ENCODE results near the gene PANX3. TPM values are rescaled to one million over a fixed set of nuclear protein-coding genes. Genes with fewer than 3 reads are reported as not detected.

The PANX3 gene
- total RNA-seq, 1 donor from 2014 or later, result not detected

DNA sequence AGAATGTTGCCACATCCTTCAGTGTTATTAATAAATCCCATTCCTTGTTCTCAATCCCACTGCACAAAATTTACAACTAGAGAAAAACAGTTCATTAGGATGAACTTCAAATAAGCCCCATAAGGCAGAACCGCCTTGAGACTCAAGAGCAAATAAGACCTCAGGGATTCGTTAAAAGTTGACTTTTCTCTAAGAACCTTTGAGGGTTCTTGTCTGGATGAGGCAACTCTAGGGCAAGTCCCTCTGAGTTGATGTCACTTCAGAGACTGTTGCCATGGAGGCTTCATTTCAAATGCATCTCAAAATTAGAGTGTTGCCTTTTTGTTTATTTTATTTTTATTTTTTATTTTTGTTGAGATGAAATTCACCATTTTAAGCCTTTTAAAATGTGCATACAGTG is 19.8 kb upstream of the PANX3 start:
- no peak for TF ChIP-seq CTCF (IDR thresholded peaks at IDR 0.05; ENCODE audit: unreplicated experiment)

DNA sequence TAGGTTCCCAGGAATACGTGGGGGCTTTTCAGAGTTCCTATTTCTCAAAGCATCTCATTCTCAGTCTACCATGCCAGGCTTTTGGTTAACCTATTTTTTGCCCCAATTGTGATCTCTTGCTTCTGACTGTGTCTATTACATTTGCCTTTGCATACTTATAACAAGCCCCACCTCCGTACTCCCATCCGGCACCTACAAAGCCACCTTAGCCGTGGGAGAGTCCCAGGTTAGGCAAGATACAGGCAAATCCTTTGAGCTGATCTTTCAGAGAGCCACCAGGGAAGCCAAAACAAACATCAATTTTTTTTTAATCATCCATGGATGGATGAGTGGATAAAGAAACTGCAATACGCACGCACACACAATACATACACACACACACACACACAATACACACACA is 18.6 kb upstream of the PANX3 start:
- H3K27me3 Mint-ChIP-seq (ENCODE audit: low read depth), result peaks cover 50% of the 10 kb centered on the region
- no peak for DNase-seq (ENCODE audit: low spot score in 2 of 2, unreplicated experiment in 2 of 2)
- no peak overlapping the region for H3K27ac Mint-ChIP-seq
- no peak for TF ChIP-seq CTCF (IDR thresholded peaks at IDR 0.05; ENCODE audit: unreplicated experiment)
- no peaks in the 10 kb centered on the region for H3K36me3 Mint-ChIP-seq
- no peaks in the 10 kb centered on the region for H3K9me3 Mint-ChIP-seq
- no peaks in the 10 kb centered on the region for H3K4me1 Mint-ChIP-seq
- H3K4me3 Mint-ChIP-seq, result no peak overlapping the region

More for the DNA sequence above, 19.8 kb upstream of the PANX3 start:
- H3K36me3 Mint-ChIP-seq, result no peaks in the 10 kb centered on the region
- no peak overlapping the region for H3K4me3 Mint-ChIP-seq
- H3K9me3 Mint-ChIP-seq, result no peaks in the 10 kb centered on the region
- peaks cover 48% of the 10 kb centered on the region for H3K27me3 Mint-ChIP-seq (ENCODE audit: low read depth)
- no peaks in the 10 kb centered on the region for H3K4me1 Mint-ChIP-seq
- H3K27ac Mint-ChIP-seq, result no peak overlapping the region
- no peak for DNase-seq (ENCODE audit: low spot score in 2 of 2, unreplicated experiment in 2 of 2)

GRCh38 chr11:124595302-124595701 is 15.9 kb upstream of the PANX3 start:
- no peak overlapping the region for H3K4me3 Mint-ChIP-seq

DNA sequence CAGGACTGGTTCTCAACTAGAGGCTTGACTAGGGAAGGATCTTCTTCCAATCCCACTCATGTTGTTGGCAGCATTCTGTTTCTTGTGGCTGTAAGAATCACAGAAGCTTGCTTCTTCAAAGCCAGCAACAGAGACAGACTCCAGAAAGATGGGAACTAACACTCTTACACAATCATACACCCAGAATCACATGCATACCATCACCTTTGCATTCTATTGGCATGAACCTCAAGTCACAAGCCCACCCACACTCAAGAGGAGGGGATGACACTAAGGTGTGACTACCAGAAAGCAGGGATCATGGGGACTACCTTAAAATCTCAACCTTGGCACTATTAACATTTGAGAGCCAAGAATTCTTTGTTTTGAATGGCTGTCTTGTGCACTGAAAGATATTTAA is 13.6 kb upstream of the PANX3 start:
- H3K4me1 Mint-ChIP-seq, result no peaks in the 10 kb centered on the region

More at GRCh38 chr11:124595302-124595701, 15.9 kb upstream of the PANX3 start:
- TF ChIP-seq CTCF (IDR thresholded peaks at IDR 0.05; ENCODE audit: unreplicated experiment), result no peak
- H3K27me3 Mint-ChIP-seq (ENCODE audit: low read depth), result peaks cover 46% of the 10 kb centered on the region
- H3K36me3 Mint-ChIP-seq, result no peaks in the 10 kb centered on the region
- H3K27ac Mint-ChIP-seq, result no peak overlapping the region
- H3K4me1 Mint-ChIP-seq, result no peaks in the 10 kb centered on the region
- H3K9me3 Mint-ChIP-seq, result peaks cover 9% of the 10 kb centered on the region
- no peak for DNase-seq (ENCODE audit: low spot score in 2 of 2, unreplicated experiment in 2 of 2)

DNA sequence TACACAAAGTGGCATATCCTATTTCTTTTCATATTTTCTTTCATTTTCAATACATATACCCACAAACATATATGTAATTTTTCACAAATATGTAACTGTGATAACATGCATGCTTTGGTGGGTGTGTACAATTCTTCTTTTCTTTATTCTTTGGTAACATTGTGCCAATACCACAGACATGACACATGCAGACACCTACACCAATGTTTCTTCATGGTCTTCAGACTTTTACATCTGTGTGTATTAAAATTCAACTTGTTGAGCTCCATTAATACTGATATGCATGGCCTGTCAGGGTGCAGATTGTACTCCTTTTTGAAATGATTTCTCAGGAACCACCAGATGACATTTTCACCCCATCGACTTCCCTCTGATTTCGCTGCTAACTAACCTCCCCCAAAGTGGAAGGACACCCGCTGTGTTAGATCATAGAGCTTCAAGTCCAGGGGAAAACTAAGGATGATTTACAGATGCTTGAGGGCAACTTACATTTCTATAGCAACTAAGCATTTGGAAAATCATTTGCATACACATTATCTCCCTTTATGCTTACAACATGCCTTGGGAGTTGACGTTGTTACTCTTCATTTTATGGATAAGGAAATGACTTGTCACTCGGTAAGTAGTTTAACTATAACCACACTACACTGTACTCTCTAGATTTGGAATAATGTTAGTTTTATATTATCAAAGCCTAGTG is 10.5 kb upstream of the PANX3 start:
- Mint-ChIP-seq H3K36me3 (no peaks in the 10 kb centered on the region), H3K9me3 (peaks cover 9% of the 10 kb centered on the region), H3K27ac (no peak overlapping the region), H3K27me3 (ENCODE audit: low read depth) (peaks cover 38% of the 10 kb centered on the region), H3K4me3 (no peak overlapping the region), H3K4me1 (no peaks in the 10 kb centered on the region)
- no peak for DNase-seq (ENCODE audit: low spot score in 2 of 2, unreplicated experiment in 2 of 2)
- no peak for TF ChIP-seq CTCF (IDR thresholded peaks at IDR 0.05; ENCODE audit: unreplicated experiment)

More for the DNA sequence above, 13.6 kb upstream of the PANX3 start:
- TF ChIP-seq CTCF (IDR thresholded peaks at IDR 0.05; ENCODE audit: unreplicated experiment), result no peak
- no peak for DNase-seq (ENCODE audit: low spot score in 2 of 2, unreplicated experiment in 2 of 2)
- H3K9me3 Mint-ChIP-seq, result peaks cover 9% of the 10 kb centered on the region
- H3K27me3 Mint-ChIP-seq (ENCODE audit: low read depth), result peaks cover 48% of the 10 kb centered on the region
- no peak overlapping the region for H3K4me3 Mint-ChIP-seq
- H3K27ac Mint-ChIP-seq, result no peak overlapping the region
- H3K36me3 Mint-ChIP-seq, result no peaks in the 10 kb centered on the region
